ENCODE results near the gene PREX1. TPM values are rescaled to one million over a fixed set of nuclear protein-coding genes. Genes with fewer than 3 reads are reported as not detected.
A peak's percentile ranks its signal among the peaks of the same experiment; 100 is the strongest.

The PREX1 gene
- total RNA-seq, 1 donor = 57.4 TPM

- TF ChIP-seq CTCF (IDR thresholded peaks at IDR 0.05; ENCODE audit: insufficient read depth, low read depth, low read length) = no peak
- DNase-seq (ENCODE audit: low read depth) = peak; percentile 30
- no peak overlapping the region for H3K4me3 ChIP-seq (ENCODE audit: low read depth, low read length)
Measured at GRCh38 chr20:48725555-48725991, 102.2 kb downstream of the PREX1 start.

- H3K4me3 ChIP-seq (ENCODE audit: low read depth, low read length) = no peak overlapping the region
- TF ChIP-seq CTCF (IDR thresholded peaks at IDR 0.05; ENCODE audit: insufficient read depth, low read depth, low read length) = no peak
- DNase-seq (ENCODE audit: low read depth) = no peak
Measured at GRCh38 chr20:48724891-48725554, 102.8 kb downstream of the PREX1 start.

- DNase-seq (ENCODE audit: low read depth) = no peak
- TF ChIP-seq CTCF (IDR thresholded peaks at IDR 0.05; ENCODE audit: insufficient read depth, low read depth, low read length) = no peak
- H3K4me3 ChIP-seq (ENCODE audit: low read depth, low read length) = no peak overlapping the region
Measured at GRCh38 chr20:48724382-48724781, 103.4 kb downstream of the PREX1 start.

- peak; percentile 87 for DNase-seq (ENCODE audit: low read depth)
- H3K4me3 ChIP-seq (ENCODE audit: low read depth, low read length) = no peak overlapping the region
- TF ChIP-seq CTCF (IDR thresholded peaks at IDR 0.05; ENCODE audit: insufficient read depth, low read depth, low read length) = peak; percentile 15
Measured at GRCh38 chr20:48723308-48724264, 104.2 kb downstream of the PREX1 start.

- no peak for TF ChIP-seq CTCF (IDR thresholded peaks at IDR 0.05; ENCODE audit: insufficient read depth, low read depth, low read length)
- DNase-seq (ENCODE audit: low read depth) = peak; percentile 41
- H3K4me3 ChIP-seq (ENCODE audit: low read depth, low read length) = no peak overlapping the region
Measured at GRCh38 chr20:48722737-48723191, 105.0 kb downstream of the PREX1 start.

GRCh38 chr20:48722002-48722731 lies 105.6 kb downstream of the PREX1 start:
- H3K4me3 ChIP-seq (ENCODE audit: low read depth, low read length) = no peak overlapping the region
- DNase-seq (ENCODE audit: low read depth) = peak; percentile 77
- no peak for TF ChIP-seq CTCF (IDR thresholded peaks at IDR 0.05; ENCODE audit: insufficient read depth, low read depth, low read length)
